ENCODE data around the gene RLIM. TPM values are rescaled to one million over a fixed set of nuclear protein-coding genes. Genes with fewer than 3 reads are reported as not detected.

Gene RLIM
- total RNA-seq, 1 donor from 2014 or later = 30.0 TPM

Other genes with a start within 250 kb of the RLIM start
- 8.1 TPM for gene SLC16A2, start 193.1 kb downstream of the RLIM start, total RNA-seq